ENCODE data around the gene ADCY4.

Gene ADCY4

DNA sequence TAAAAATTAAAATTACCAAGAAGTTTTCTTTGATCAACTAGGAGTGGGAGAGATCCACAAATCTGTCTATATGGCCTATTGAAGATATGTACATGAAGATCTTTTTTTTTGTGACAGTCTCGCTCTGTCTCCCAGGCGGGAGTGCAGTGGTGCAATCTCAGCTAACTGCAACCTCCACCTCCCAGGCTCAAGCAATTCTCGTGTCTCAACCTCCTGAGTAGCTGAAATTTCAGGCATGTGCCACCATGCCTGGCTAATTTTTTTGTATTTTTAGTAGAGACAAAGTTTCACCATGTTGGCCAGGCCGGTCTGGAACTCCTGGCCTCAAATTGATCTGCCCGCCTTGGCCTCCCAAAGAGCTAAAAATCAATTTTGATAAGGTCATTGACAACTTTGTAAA lies 28.5 kb upstream of the ADCY4 start:
- POLR2A ChIA-PET = interaction anchor here (2.9 kb wide), 1 partner anchor 67 kb away, joined by 16 read pairs; the partner anchor contains the start of genes CBLN3 and KHNYN

DNA sequence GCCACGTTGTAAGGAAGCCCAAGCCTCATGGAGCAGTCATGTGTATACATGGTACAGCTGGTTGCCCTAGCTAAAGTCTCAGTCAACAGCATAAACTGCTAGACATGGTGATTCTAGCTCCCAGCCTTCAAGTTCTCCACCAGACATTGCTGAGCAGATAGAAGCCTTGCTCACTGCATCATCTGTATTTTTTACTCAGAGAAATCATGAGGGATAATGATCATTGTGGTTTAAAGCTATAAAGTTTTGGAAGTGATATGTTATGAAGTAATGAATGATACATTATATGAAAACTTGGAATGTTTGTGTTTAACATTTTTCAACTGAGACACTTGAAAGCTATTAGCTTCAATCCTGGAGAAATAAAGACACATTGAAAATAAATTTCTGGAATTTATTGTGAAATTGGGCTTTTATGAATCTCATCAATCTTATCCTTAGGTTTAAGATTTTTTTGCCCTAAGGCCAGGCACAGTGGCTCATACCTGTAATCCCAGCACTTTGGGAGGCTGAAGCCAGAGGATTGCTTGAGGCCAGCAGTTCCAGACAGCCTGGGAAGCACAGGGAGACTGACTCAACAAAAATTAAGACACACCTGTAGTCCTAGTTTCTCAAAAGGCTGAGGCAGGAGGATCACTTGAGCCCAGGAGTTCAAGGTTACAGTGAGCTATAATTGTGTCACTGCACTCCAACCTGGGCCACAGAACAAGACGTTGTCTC lies 27.5 kb upstream of the ADCY4 start:
- POLR2A ChIA-PET = interaction anchor here (0.7 to 2.9 kb wide), 4 partner anchors 29 to 79 kb away, joined by 3 to 16 read pairs (median 8); partner anchors contain the start of genes CBLN3 and KHNYN
- no peak for DNase-seq (ENCODE audit: extremely low spot score)
- TF ChIP-seq ARNT (IDR thresholded peaks at IDR 0.05) = no peak
- TF ChIP-seq NFRKB (IDR thresholded peaks at IDR 0.05) = no peak
- TF ChIP-seq BHLHE40 (IDR thresholded peaks at IDR 0.05; ENCODE audit: borderline replicate concordance) = no peak
- no peak for TF ChIP-seq ELF4 (IDR thresholded peaks at IDR 0.05)
- TF ChIP-seq, protein P1, sequence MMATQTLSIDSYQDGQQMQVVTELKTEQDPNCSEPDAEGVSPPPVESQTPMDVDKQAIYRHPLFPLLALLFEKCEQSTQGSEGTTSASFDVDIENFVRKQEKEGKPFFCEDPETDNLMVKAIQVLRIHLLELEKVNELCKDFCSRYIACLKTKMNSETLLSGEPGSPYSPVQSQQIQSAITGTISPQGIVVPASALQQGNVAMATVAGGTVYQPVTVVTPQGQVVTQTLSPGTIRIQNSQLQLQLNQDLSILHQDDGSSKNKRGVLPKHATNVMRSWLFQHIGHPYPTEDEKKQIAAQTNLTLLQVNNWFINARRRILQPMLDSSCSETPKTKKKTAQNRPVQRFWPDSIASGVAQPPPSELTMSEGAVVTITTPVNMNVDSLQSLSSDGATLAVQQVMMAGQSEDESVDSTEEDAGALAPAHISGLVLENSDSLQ (IDR thresholded peaks at IDR 0.05) = no peak
- TF ChIP-seq FOXK2 (IDR thresholded peaks at IDR 0.05) = no peak
- no peak for TF ChIP-seq FOXA1 (IDR thresholded peaks at IDR 0.05)
- TF ChIP-seq ZNF384 (IDR thresholded peaks at IDR 0.05) = no peak
- TF ChIP-seq FOXM1 (IDR thresholded peaks at IDR 0.05; ENCODE audit: borderline replicate concordance) = no peak
- CTCF ChIA-PET = interaction anchor here (0.7 to 2.0 kb wide), 7 partner anchors 10 to 74 kb away, joined by 3 to 16 read pairs (median 5); no protein-coding TSS in a partner anchor

More for the DNA sequence above, 28.5 kb upstream of the ADCY4 start:
- no peak for DNase-seq (ENCODE audit: extremely low spot score)
- CTCF ChIA-PET = interaction anchor here (1.1 to 1.7 kb wide), 2 partner anchors 11 to 27 kb away, joined by 3 to 5 read pairs; no protein-coding TSS in a partner anchor
- TF ChIP-seq, protein P1 (IDR thresholded peaks at IDR 0.05) = no peak
- TF ChIP-seq FOXK2 (IDR thresholded peaks at IDR 0.05) = no peak

DNA sequence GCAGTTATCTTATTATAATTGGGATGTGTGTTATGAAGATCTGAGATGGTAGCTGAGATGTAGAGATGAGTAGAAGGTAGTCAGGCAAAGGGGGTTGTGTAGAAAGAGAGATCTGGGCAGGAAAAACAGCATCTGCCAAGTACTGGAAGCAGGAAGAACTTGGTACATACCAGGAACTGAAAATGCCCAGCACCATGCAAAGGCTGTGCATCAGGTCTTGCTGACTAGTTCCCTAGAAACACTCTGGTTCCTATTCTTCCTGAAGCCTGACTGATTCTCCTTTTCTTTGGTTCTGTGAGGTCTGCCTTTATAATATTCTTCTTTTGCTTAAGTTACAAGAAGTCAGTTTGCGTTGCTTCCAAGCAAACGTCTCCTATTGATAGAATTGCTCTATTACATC lies 26.5 kb upstream of the ADCY4 start:
- TF ChIP-seq FOXK2 (IDR thresholded peaks at IDR 0.05) = no peak
- TF ChIP-seq ELF4 (IDR thresholded peaks at IDR 0.05) = no peak
- TF ChIP-seq HDGF (IDR thresholded peaks at IDR 0.05; ENCODE audit: borderline replicate concordance) = no peak
- TF ChIP-seq SP1 (IDR thresholded peaks at IDR 0.05) = no peak
- TF ChIP-seq LEF1 (IDR thresholded peaks at IDR 0.05; ENCODE audit: borderline replicate concordance) = no peak
- TF ChIP-seq SUZ12 (IDR thresholded peaks at IDR 0.05) = no peak
- TF ChIP-seq NFRKB (IDR thresholded peaks at IDR 0.05) = no peak
- no peak for TF ChIP-seq BHLHE40 (IDR thresholded peaks at IDR 0.05; ENCODE audit: borderline replicate concordance)
- TF ChIP-seq FOXA1 (IDR thresholded peaks at IDR 0.05) = no peak
- no peak for TF ChIP-seq FOXM1 (IDR thresholded peaks at IDR 0.05; ENCODE audit: borderline replicate concordance)
- no peak for TF ChIP-seq ARNT (IDR thresholded peaks at IDR 0.05)
- TF ChIP-seq ZNF384 (IDR thresholded peaks at IDR 0.05) = no peak
- TF ChIP-seq CTBP1 (IDR thresholded peaks at IDR 0.05; ENCODE audit: borderline replicate concordance) = no peak
- no peak for TF ChIP-seq TARDBP (IDR thresholded peaks at IDR 0.05)
- ChIA-PET POLR2A (interaction anchor here (0.7 to 2.9 kb wide), 3 partner anchors 69 to 80 kb away, joined by 5 to 16 read pairs (median 11); partner anchors contain the start of genes CBLN3 and KHNYN), CTCF (interaction anchor here (1.8 to 2.0 kb wide), 3 partner anchors 28 to 75 kb away, joined by 7 to 16 read pairs (median 8); no protein-coding TSS in a partner anchor)

DNA sequence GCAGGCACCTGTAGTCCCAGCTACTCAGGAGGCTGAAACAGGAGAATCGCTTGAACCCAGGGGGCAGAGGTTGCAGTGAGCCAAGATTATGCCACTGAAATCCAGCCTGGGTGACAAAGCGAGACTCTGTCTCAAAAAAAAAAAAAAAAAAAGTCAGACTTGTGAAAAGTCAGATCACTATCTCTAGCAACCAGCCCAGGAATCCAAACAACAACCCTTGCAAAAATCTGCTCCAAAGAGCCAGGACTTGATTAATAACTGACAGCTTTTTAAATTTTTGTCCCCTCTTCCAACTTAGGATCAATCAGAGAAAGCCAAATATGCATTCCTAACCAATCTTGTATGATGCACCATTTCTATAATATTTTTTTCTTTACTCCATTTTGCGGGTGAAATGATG lies 25.4 kb upstream of the ADCY4 start:
- no peak for DNase-seq (ENCODE audit: extremely low spot score)
- TF ChIP-seq HDGF (IDR thresholded peaks at IDR 0.05; ENCODE audit: borderline replicate concordance) = no peak
- TF ChIP-seq ARNT (IDR thresholded peaks at IDR 0.05) = no peak
- no peak for TF ChIP-seq FOXK2 (IDR thresholded peaks at IDR 0.05)
- TF ChIP-seq, protein P1 (IDR thresholded peaks at IDR 0.05) = no peak
- TF ChIP-seq LEF1 (IDR thresholded peaks at IDR 0.05; ENCODE audit: borderline replicate concordance) = no peak
- no peak for TF ChIP-seq CTBP1 (IDR thresholded peaks at IDR 0.05; ENCODE audit: borderline replicate concordance)
- TF ChIP-seq SUZ12 (IDR thresholded peaks at IDR 0.05) = no peak
- TF ChIP-seq FOXM1 (IDR thresholded peaks at IDR 0.05; ENCODE audit: borderline replicate concordance) = no peak
- no peak for TF ChIP-seq TARDBP (IDR thresholded peaks at IDR 0.05)
- ChIA-PET CTCF (no interaction called here), POLR2A (interaction anchor here (2.9 kb wide), 1 partner anchor 70 kb away, joined by 16 read pairs; the partner anchor contains the start of genes CBLN3 and KHNYN)

More for the DNA sequence above, 26.5 kb upstream of the ADCY4 start:
- DNase-seq (ENCODE audit: extremely low spot score) = no peak

DNA sequence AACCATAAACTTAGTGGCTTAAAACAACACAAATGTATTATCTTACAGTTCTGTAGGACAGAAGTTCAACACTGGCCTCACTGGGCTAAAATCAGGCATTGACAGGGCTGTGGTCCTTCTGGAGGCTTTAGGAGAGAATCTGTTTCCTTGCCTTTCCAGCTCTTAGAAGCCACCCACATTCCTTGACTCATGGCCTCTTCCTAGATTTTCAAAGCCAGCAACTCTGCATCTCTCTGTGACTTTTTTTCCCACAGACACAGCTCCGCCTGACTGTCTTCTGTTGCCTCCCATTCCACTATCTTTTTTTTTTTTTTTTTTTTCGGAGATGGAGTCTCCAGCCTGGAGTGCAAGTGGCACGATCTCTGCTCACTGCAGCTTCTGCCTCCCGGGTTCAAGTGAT lies 21.3 kb upstream of the ADCY4 start:
- TF ChIP-seq FOXK2 (IDR thresholded peaks at IDR 0.05) (no peak), FOXA1 (IDR thresholded peaks at IDR 0.05) (no peak), ELF4 (IDR thresholded peaks at IDR 0.05) (no peak), SUZ12 (IDR thresholded peaks at IDR 0.05) (no peak), TARDBP (IDR thresholded peaks at IDR 0.05) (no peak), FOXM1 (IDR thresholded peaks at IDR 0.05; ENCODE audit: borderline replicate concordance) (no peak), LEF1 (IDR thresholded peaks at IDR 0.05; ENCODE audit: borderline replicate concordance) (no peak), NFRKB (IDR thresholded peaks at IDR 0.05) (no peak), HDGF (IDR thresholded peaks at IDR 0.05; ENCODE audit: borderline replicate concordance) (no peak), L3MBTL2 (conservative IDR thresholded peaks at IDR 0.05) (no peak), ZNF384 (IDR thresholded peaks at IDR 0.05) (no peak), CTBP1 (IDR thresholded peaks at IDR 0.05; ENCODE audit: borderline replicate concordance) (no peak), ARNT (IDR thresholded peaks at IDR 0.05) (no peak), SP1 (IDR thresholded peaks at IDR 0.05) (no peak), BHLHE40 (IDR thresholded peaks at IDR 0.05; ENCODE audit: borderline replicate concordance) (no peak)
- TF ChIP-seq, protein P1 (IDR thresholded peaks at IDR 0.05) = no peak
- POLR2A ChIA-PET = no interaction called here
- CTCF ChIA-PET = interaction anchor here (0.6 to 2.8 kb wide), 2 partner anchors 76 to 225 kb away, joined by 4 to 13 read pairs; no protein-coding TSS in a partner anchor
- no peak for DNase-seq (ENCODE audit: extremely low spot score)

Measured in HEK293T (cell line).